Caco-2 (cell line): Measurements from ENCODE around the gene LRMDA. TPM values are rescaled to one million over a fixed set of nuclear protein-coding genes. Genes with fewer than 3 reads are reported as not detected.

Source experiments
- BruUV-seq: library from RNA; stranded (reverse); fragments of 400-500 nt; replicated peaks from 2 replicates; lab custom pipeline; 2021; lab: Mats Ljungman, UMichigan
- CTCF ChIA-PET: fragments of 300-600 bp; sonication (Branson Sonifier 250); formaldehyde crosslinking; loops from one replicate; lab custom pipeline; 2022; ENCODE audit warnings: antibody characterized with exemption; lab: Charles Lee
- POLR2A ChIA-PET: fragments of 300-600 bp; sonication (Branson Sonifier 250); formaldehyde crosslinking; loops from one replicate; lab custom pipeline; 2022; ENCODE audit warnings: antibody characterized with exemption; lab: Charles Lee
- DNase-seq, 2 experiments: peaks; one replicate each; pipeline versions ENCODE4 v3.0.0 to v3.0.0-alpha.2; 2020 to 2022
- H3K27me3 ChIP-seq: replicated peaks from 2 replicates; pipeline ENCODE4 v1.6.0; 2011; ENCODE audit warnings: low read length; ENCODE audit not compliant: control insufficient read depth, insufficient read depth
- H3K36me3 ChIP-seq: 2 replicates; pipeline ENCODE4 v1.5.1; 2011; ENCODE audit warnings: low read length; ENCODE audit not compliant: control insufficient read depth, insufficient read depth
- H3K4me1 ChIP-seq: fragments of 250-450 bp; sonication (Bioruptor Pico); 2 replicates; pipeline ENCODE4 v1.5.1; 2020; ENCODE audit warnings: mild to moderate bottlenecking
- H3K4me3 ChIP-seq: 2 replicates; pipeline ENCODE4 v1.5.1; 2011; ENCODE audit warnings: low read depth, mild to moderate bottlenecking, control low read depth, low read length
- H3K9me3 ChIP-seq: fragments of 250-450 bp; sonication (Bioruptor Pico); 2 replicates; pipeline ENCODE4 v1.5.1; 2020; ENCODE audit warnings: mild to moderate bottlenecking, moderate library complexity
- H3K27ac Mint-ChIP-seq: one replicate; pipeline ENCODE4 v1.8.0; 2022; ENCODE audit warnings: mixed read lengths; ENCODE audit not compliant: unreplicated experiment
- H3K27me3 Mint-ChIP-seq: one replicate; pipeline ENCODE4 v1.8.0; 2022; ENCODE audit warnings: mixed read lengths; ENCODE audit not compliant: insufficient read depth, unreplicated experiment
- H3K36me3 Mint-ChIP-seq: one replicate; pipeline ENCODE4 v1.8.0; 2022; ENCODE audit warnings: mild to moderate bottlenecking, mixed read lengths; ENCODE audit not compliant: insufficient read depth, unreplicated experiment
- H3K4me1 Mint-ChIP-seq: one replicate; pipeline ENCODE4 v1.8.0; 2022; ENCODE audit warnings: low read depth, mixed read lengths; ENCODE audit not compliant: unreplicated experiment
- H3K4me3 Mint-ChIP-seq: one replicate; pipeline ENCODE4 v1.8.0; 2022; ENCODE audit warnings: mild to moderate bottlenecking, moderate library complexity, mixed read lengths; ENCODE audit not compliant: unreplicated experiment
- H3K9me3 Mint-ChIP-seq: one replicate; pipeline ENCODE4 v1.8.0; 2022; ENCODE audit warnings: mixed read lengths; ENCODE audit not compliant: unreplicated experiment
- CTCF ChIP-seq, 2 experiments: fragments of 200-600 bp in 1 of 2; IDR thresholded peaks; 1 replicate in 1 of 2; 2 replicates in 1 of 2; pipeline versions ENCODE4 v1.5.1 to v1.8.0; 2011 to 2022; ENCODE audit warnings: antibody characterized with exemption in 1 of 2, control low read depth in 1 of 2, inconsistent platforms in 1 of 2, low read depth in 1 of 2, low read length in 1 of 2, mild to moderate bottlenecking in 1 of 2, moderate library complexity in 1 of 2; ENCODE audit not compliant: insufficient read depth in 1 of 2, severe bottlenecking in 1 of 2, unreplicated experiment in 1 of 2
- intact Hi-C: fragments of 100-400 bp; cut with micrococcal nuclease; formaldehyde crosslinking; loops from one replicate; pipeline ENCODE4 v1.10.0; 2022; ENCODE audit not compliant: unreplicated experiment
- total RNA-seq: library from RNA; stranded (reverse); gene quantifications from 2 replicates; pipeline ENCODE4 v1.2.3, GENCODE V29; 2022

LRMDA gene
- total RNA-seq, 1 experiment from 2014 or later: 18.5 TPM

DNA sequence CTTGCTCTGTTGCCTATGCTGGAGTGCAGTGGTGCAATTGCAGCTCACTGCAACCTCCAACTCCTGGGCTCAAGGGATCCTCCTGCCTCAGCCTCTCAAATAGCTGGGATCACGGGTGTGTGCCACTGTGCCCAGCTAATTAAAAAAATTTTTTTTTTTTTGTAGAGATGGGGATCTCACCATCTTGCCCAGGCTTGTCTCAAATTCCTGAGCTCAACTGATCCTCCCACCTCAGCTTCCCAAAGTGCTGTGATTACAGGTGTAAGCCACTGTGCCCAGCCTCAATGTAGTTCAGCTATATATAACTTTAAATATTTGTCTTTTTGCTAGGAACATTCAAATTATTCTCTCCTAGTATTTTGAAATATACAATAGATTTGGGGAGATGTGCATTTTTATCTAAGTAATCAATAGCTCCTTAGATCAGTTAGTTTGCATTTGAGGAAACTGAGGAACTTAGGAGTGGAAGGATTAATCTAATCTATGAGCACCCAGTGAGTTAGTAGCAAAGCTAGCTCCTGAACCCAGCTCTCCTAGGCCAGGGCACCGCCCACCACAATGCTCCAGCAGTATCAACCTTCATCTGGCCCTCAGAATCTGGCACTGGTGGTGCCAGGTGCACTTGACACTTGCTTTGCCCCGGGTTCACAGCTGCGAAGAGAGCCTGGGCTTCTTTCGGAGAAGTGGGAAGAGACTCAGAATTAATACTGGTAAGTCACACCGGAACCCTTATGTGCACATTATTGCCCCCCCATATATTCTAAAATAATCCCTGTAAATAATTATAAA, 5.9 kb upstream of the LRMDA start:
- peaks cover 30% of the 10 kb centered on the region for H3K4me1 ChIP-seq
- CTCF ChIA-PET: no interaction called here
- no peak for TF ChIP-seq CTCF (IDR thresholded peaks at IDR 0.05; ENCODE audit: insufficient read depth in 1 of 2, low read depth in 1 of 2, low read length in 1 of 2, severe bottlenecking in 1 of 2, unreplicated experiment in 1 of 2)
- intact Hi-C loops: no loop called here
- Mint-ChIP-seq H3K27me3 (no peaks in the 10 kb centered on the region), H3K36me3 (peaks cover 6% of the 10 kb centered on the region), H3K4me1 (peaks cover 24% of the 10 kb centered on the region), H3K27ac (no peak overlapping the region), H3K4me3 (no peak overlapping the region), H3K9me3 (no peaks in the 10 kb centered on the region)
- no TSS peak for BruUV-seq
- H3K4me3 ChIP-seq: no peak overlapping the region
- H3K36me3 ChIP-seq: no peaks in the 10 kb centered on the region
- no peaks in the 10 kb centered on the region for H3K27me3 ChIP-seq
- POLR2A ChIA-PET: no interaction called here
- no peaks in the 10 kb centered on the region for H3K9me3 ChIP-seq
- no peak for DNase-seq

DNA sequence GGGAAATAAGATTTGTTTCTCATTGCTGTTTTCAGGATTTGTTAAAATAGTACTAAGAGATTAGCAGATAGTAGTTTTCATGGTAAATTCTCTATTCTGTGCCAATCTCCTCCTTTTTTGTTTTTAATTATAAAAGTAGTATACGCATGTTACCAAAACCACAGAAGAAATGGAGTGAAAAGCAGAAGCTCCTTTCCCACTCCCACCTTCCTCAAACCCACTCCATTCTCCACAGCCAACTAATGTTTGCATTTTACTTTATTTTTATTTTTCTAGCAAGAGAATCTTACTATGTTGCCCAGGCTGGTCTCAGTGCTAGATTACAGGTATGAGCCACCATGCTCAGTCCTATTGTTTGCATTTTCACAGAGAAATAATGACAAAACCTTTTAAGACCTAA, 4.5 kb upstream of the LRMDA start:
- no peaks in the 10 kb centered on the region for H3K9me3 Mint-ChIP-seq
- H3K27ac Mint-ChIP-seq: no peak overlapping the region
- H3K9me3 ChIP-seq: no peaks in the 10 kb centered on the region
- H3K27me3 ChIP-seq: no peaks in the 10 kb centered on the region
- peaks cover 28% of the 10 kb centered on the region for H3K4me1 Mint-ChIP-seq
- H3K36me3 ChIP-seq: no peaks in the 10 kb centered on the region
- CTCF ChIA-PET: no interaction called here
- DNase-seq: no peak
- H3K4me1 ChIP-seq: peaks cover 38% of the 10 kb centered on the region
- peaks cover 6% of the 10 kb centered on the region for H3K36me3 Mint-ChIP-seq
- POLR2A ChIA-PET: no interaction called here
- no peak overlapping the region for H3K4me3 Mint-ChIP-seq
- BruUV-seq: no TSS peak
- TF ChIP-seq CTCF (IDR thresholded peaks at IDR 0.05; ENCODE audit: insufficient read depth in 1 of 2, low read depth in 1 of 2, low read length in 1 of 2, severe bottlenecking in 1 of 2, unreplicated experiment in 1 of 2): no peak
- no peak overlapping the region for H3K4me3 ChIP-seq
- no peaks in the 10 kb centered on the region for H3K27me3 Mint-ChIP-seq
- intact Hi-C loops: no loop called here

GRCh38 chr10:75427951-75428350, 3.5 kb upstream of the LRMDA start:
- Histone ChIP-seq H3K9me3 (no peaks in the 10 kb centered on the region), H3K4me3 (no peak overlapping the region), H3K27me3 (no peaks in the 10 kb centered on the region), H3K36me3 (no peaks in the 10 kb centered on the region), H3K4me1 (peaks cover 48% of the 10 kb centered on the region)
- Mint-ChIP-seq H3K27ac (peak overlapping the region; percentile 81), H3K9me3 (no peaks in the 10 kb centered on the region), H3K27me3 (no peaks in the 10 kb centered on the region), H3K36me3 (peaks cover 6% of the 10 kb centered on the region), H3K4me1 (peaks cover 39% of the 10 kb centered on the region), H3K4me3 (peak overlapping the region; percentile 12)
- DNase-seq: no peak
- TF ChIP-seq CTCF (IDR thresholded peaks at IDR 0.05; ENCODE audit: insufficient read depth in 1 of 2, low read depth in 1 of 2, low read length in 1 of 2, severe bottlenecking in 1 of 2, unreplicated experiment in 1 of 2): no peak
- intact Hi-C loops: no loop called here
- no TSS peak for BruUV-seq
- ChIA-PET CTCF (no interaction called here), POLR2A (interaction anchor here (0.6 kb wide), 1 partner anchor 18 kb away, joined by 3 read pairs; no protein-coding TSS in a partner anchor)
